ENCODE results near the gene CDH12.

- TF ChIP-seq POLR2A (IDR thresholded peaks at IDR 0.05; ENCODE audit: low read depth) (no peak), CTCF (IDR thresholded peaks at IDR 0.05) (no peak), POLR2AphosphoS5 (IDR thresholded peaks at IDR 0.05) (no peak), EP300 (IDR thresholded peaks at IDR 0.05) (no peak)
Observed at GRCh38 chr5:22627029-22627428, 226.1 kb downstream of the CDH12 start.
